Stomach (tissue), 9 donors: ENCODE results near the gene MANBA. TPM values are rescaled to one million over a fixed set of nuclear protein-coding genes. Genes with fewer than 3 reads are reported as not detected.
A peak's percentile ranks its signal among the peaks of the same experiment; 100 is the strongest.

Source experiments
- DNase-seq, 2 donors: peaks; one replicate each; pipeline versions ENCODE4 v3.0.0 to v3.0.0-alpha.2; 2013 to 2019
- H3K27ac ChIP-seq, 5 donors: fragments of 200-600 bp in 4 of 5; sonication (generic) in 4 of 5; one replicate each; pipeline ENCODE4 v1.5.1; 2013 to 2019; ENCODE audit warnings: mild to moderate bottlenecking in 1 of 5, moderate library complexity in 1 of 5
- H3K27me3 ChIP-seq, 3 donors: fragments of 200-600 bp; sonication (generic); one replicate each; pipeline ENCODE4 v1.5.1; 2017 to 2019; ENCODE audit warnings: mixed run types in 1 of 3
- H3K36me3 ChIP-seq, 4 donors: fragments of 200-600 bp; sonication (generic); 1 replicate in 3 of 4; 2 replicates in 1 of 4; pipeline ENCODE4 v1.5.1; 2016 to 2019
- H3K4me1 ChIP-seq, 4 donors: fragments of 200-600 bp; sonication (generic); one replicate each; pipeline ENCODE4 v1.5.1; 2016 to 2019
- H3K4me3 ChIP-seq, 4 donors: fragments of 200-600 bp; sonication (generic) in 3 of 4; one replicate each; pipeline ENCODE4 v1.5.1; 2016 to 2019; ENCODE audit warnings: mild to moderate bottlenecking in 1 of 4
- H3K9me3 ChIP-seq, 4 donors: fragments of 200-600 bp; sonication (generic); one replicate each; pipeline ENCODE4 v1.5.1; 2016 to 2019
- CTCF ChIP-seq, 7 experiments: fragments of 450-650 bp in 4 of 7; fragments of 200-600 bp in 3 of 7; sonication (generic) in 3 of 7; IDR thresholded peaks; one replicate each; pipeline ENCODE4 v1.5.1; 2016 to 2019; ENCODE audit warnings: antibody characterized with exemption in 7 of 7, control low read depth in 2 of 7, mild to moderate bottlenecking in 1 of 7
- EP300 ChIP-seq: sonication (generic); formaldehyde crosslinking; IDR thresholded peaks from one replicate; pipeline ENCODE4 v1.6.1; 2017; ENCODE audit warnings: antibody characterized with exemption
- POLR2A ChIP-seq, 4 donors: fragments of 450-650 bp; IDR thresholded peaks; one replicate each; pipeline ENCODE4 v1.6.1; 2016; ENCODE audit warnings: antibody characterized with exemption in 4 of 4, control low read depth in 2 of 4, mild to moderate bottlenecking in 1 of 4, moderate library complexity in 1 of 4
- POLR2AphosphoS5 ChIP-seq, 3 donors: sonication (generic); formaldehyde crosslinking; IDR thresholded peaks; one replicate each; pipeline ENCODE4 v1.6.1; 2016; ENCODE audit warnings: antibody characterized with exemption in 3 of 3
- WGBS, 5 donors: extraction: QIAGEN DNeasy Blood & Tissue Kit in 3 of 5; methylation state at CpG; one replicate each; pipeline versions ENCODE4 v1.1.5 to v1.1.7; 2013 to 2018; 5-methylcytosine and 5-hydroxymethylcytosine counted together
- intact Hi-C: fragments of 100-400 bp; cut with DNase I; formaldehyde crosslinking; loops from one replicate; pipeline ENCODE4 v1.15.1; 2023; ENCODE audit warnings: low total_unique reads
- polyA plus RNA-seq, 3 donors: library from polyadenylated mRNA; stranded (reverse); fragments of 200-250 nt; gene quantifications; one replicate each; pipeline ENCODE4 v1.2.3, GENCODE V29; 2013
- total RNA-seq, 5 donors: library from RNA; depleted of rRNA; stranded (reverse); fragments of >200 nt; gene quantifications; one replicate each; pipeline versions ENCODE4 v1.1.0 to v1.2.3, GENCODE V29; 2014 to 2016
- donor health status: healthy with polysubstance abuse.
- donor health status: Bipolar disorder and iron deficiency.
- donor health status: healthy.

The MANBA gene
- total and polyA plus RNA-seq, 8 donors = 8.4 to 69.4 (median 24.0) TPM

- Histone ChIP-seq H3K9me3 (no peaks in the 10 kb centered on the region), H3K27me3 (no peaks in the 10 kb centered on the region), H3K4me3 (no peak overlapping the region), H3K36me3 (peaks cover 0 to 49% (median 43%) of the 10 kb centered on the region in 4 donors), H3K4me1 (peaks cover 0 to 7% (median 2%) of the 10 kb centered on the region in 4 donors), H3K27ac (no peak overlapping the region)
- no peak for DNase-seq
- intact Hi-C loops = no loop called here
- WGBS, 5 donors = 84 to 91% (median 84%) methylated on average over 7 of the region's 7 CpGs
- TF ChIP-seq EP300 (no peak), POLR2AphosphoS5 (IDR thresholded peaks at IDR 0.05) (no peak), CTCF (IDR thresholded peaks at IDR 0.05) (no peak), POLR2A (IDR thresholded peaks at IDR 0.05) (no peak)
Observed at GRCh38 chr4:102791318-102791835, 30.6 kb upstream of the MANBA start.

GRCh38 chr4:102789317-102789717, 28.5 kb upstream of the MANBA start:
- no peaks in the 10 kb centered on the region for H3K9me3 ChIP-seq
- intact Hi-C loops = no loop called here
- no peak overlapping the region for H3K4me3 ChIP-seq
- TF ChIP-seq POLR2A (IDR thresholded peaks at IDR 0.05) (no peak), CTCF (IDR thresholded peaks at IDR 0.05) (no peak), EP300 (no peak), POLR2AphosphoS5 (IDR thresholded peaks at IDR 0.05) (no peak)
- H3K27ac ChIP-seq = no peak overlapping the region
- H3K27me3 ChIP-seq = no peaks in the 10 kb centered on the region
- peaks cover 0 to 7% (median 2%) of the 10 kb centered on the region in 4 donors for H3K4me1 ChIP-seq
- H3K36me3 ChIP-seq = peaks cover 0 to 28% (median 22%) of the 10 kb centered on the region in 4 donors
- DNase-seq = peak in 1 of 2 donors; percentile 12
- 68 to 72% (median 71%) methylated on average over 3 of the region's 3 CpGs for WGBS, 5 donors

GRCh38 chr4:102787944-102788343, 27.2 kb upstream of the MANBA start:
- no peaks in the 10 kb centered on the region for H3K27me3 ChIP-seq
- no peak for TF ChIP-seq CTCF (IDR thresholded peaks at IDR 0.05)
- TF ChIP-seq EP300 = no peak
- TF ChIP-seq POLR2A (IDR thresholded peaks at IDR 0.05) = no peak
- no peak for TF ChIP-seq POLR2AphosphoS5 (IDR thresholded peaks at IDR 0.05)
- no peak overlapping the region for H3K27ac ChIP-seq
- intact Hi-C loops = no loop called here
- H3K4me1 ChIP-seq = peaks cover 0 to 7% (median 2%) of the 10 kb centered on the region in 4 donors
- DNase-seq = no peak
- no peaks in the 10 kb centered on the region for H3K9me3 ChIP-seq
- H3K4me3 ChIP-seq = no peak overlapping the region
- WGBS, 5 donors = 92 to 97% (median 95%) methylated on average over 3 of the region's 3 CpGs
- peaks cover 0 to 19% (median 13%) of the 10 kb centered on the region in 4 donors for H3K36me3 ChIP-seq

- 92 to 95% (median 94%) methylated on average over 7 of the region's 7 CpGs for WGBS, 5 donors
Observed at GRCh38 chr4:102787096-102787881, 26.5 kb upstream of the MANBA start.

More at GRCh38 chr4:102787096-102787881, 26.5 kb upstream of the MANBA start:
- H3K27me3 ChIP-seq = no peaks in the 10 kb centered on the region
- H3K4me1 ChIP-seq = peaks cover 0 to 7% (median 2%) of the 10 kb centered on the region in 4 donors
- no peak overlapping the region for H3K27ac ChIP-seq
- TF ChIP-seq CTCF (IDR thresholded peaks at IDR 0.05) (no peak), POLR2A (IDR thresholded peaks at IDR 0.05) (no peak), EP300 (no peak), POLR2AphosphoS5 (IDR thresholded peaks at IDR 0.05) (no peak)
- DNase-seq = no peak
- intact Hi-C loops = no loop called here
- peaks cover 0 to 13% (median 9%) of the 10 kb centered on the region in 4 donors for H3K36me3 ChIP-seq
- H3K4me3 ChIP-seq = no peak overlapping the region
- H3K9me3 ChIP-seq = no peaks in the 10 kb centered on the region
